DOHH2 (cell line): ENCODE measurements around the gene ACTR5.

Experiments
- H3F3A ChIP-seq: fragments of 200-600 bp; sonication (generic), shearing (Covaris generic); 2 replicates; pipeline ENCODE4 v1.6.0; 2016; ENCODE audit warnings: antibody characterized with exemption, mild to moderate bottlenecking; ENCODE audit not compliant: control insufficient read depth, insufficient read depth
- H3K27ac ChIP-seq: fragments of 200-600 bp; sonication (generic); 2 replicates; pipeline ENCODE4 v1.5.1; 2014; ENCODE audit warnings: low read depth, mild to moderate bottlenecking, low read length, moderate library complexity
- H3K27me3 ChIP-seq: fragments of 200-600 bp; sonication (generic); 2 replicates; pipeline ENCODE4 v1.6.1; 2014; ENCODE audit warnings: mild to moderate bottlenecking, low read length, mixed read lengths; ENCODE audit not compliant: control insufficient read depth
- H3K36me3 ChIP-seq: fragments of 200-600 bp; sonication (generic); 2 replicates; pipeline ENCODE4 v1.6.1; 2014; ENCODE audit warnings: mild to moderate bottlenecking, low read length, moderate library complexity, mixed read lengths; ENCODE audit not compliant: control insufficient read depth
- H3K4me1 ChIP-seq: fragments of 200-600 bp; sonication (generic); 2 replicates; pipeline ENCODE4 v1.6.1; 2014; ENCODE audit warnings: mild to moderate bottlenecking, low read length, mixed read lengths; ENCODE audit not compliant: control insufficient read depth
- H3K4me2 ChIP-seq: fragments of 200-600 bp; sonication (generic); 2 replicates; pipeline ENCODE4 v1.6.0; 2014; ENCODE audit warnings: mild to moderate bottlenecking, low read length, moderate library complexity
- H3K4me3 ChIP-seq: fragments of 200-600 bp; sonication (generic); 2 replicates; pipeline ENCODE4 v1.5.1; 2014; ENCODE audit warnings: mild to moderate bottlenecking, low read length, mixed read lengths
- H3K79me2 ChIP-seq: fragments of 200-600 bp; sonication (generic); 2 replicates; pipeline ENCODE4 v1.6.1; 2014; ENCODE audit warnings: mild to moderate bottlenecking, low read length, mixed read lengths; ENCODE audit not compliant: control insufficient read depth
- H3K9me2 ChIP-seq: fragments of 200-600 bp; sonication (generic); replicated peaks from 2 replicates; pipeline ENCODE4 v1.6.1; 2014; ENCODE audit warnings: mild to moderate bottlenecking, low read length, mixed read lengths; ENCODE audit not compliant: control insufficient read depth
- H3K9me3 ChIP-seq: fragments of 200-600 bp; sonication (generic); 2 replicates; pipeline ENCODE4 v1.6.1; 2014; ENCODE audit warnings: antibody characterized with exemption, low read length, mixed read lengths; ENCODE audit not compliant: control insufficient read depth, insufficient read depth
- H4K20me1 ChIP-seq: fragments of 200-600 bp; sonication (generic); 2 replicates; pipeline ENCODE4 v1.6.0; 2014; ENCODE audit warnings: low read depth, mild to moderate bottlenecking, antibody characterized with exemption, low read length, moderate library complexity; ENCODE audit not compliant: control insufficient read depth, insufficient read depth
- EZH2phosphoT487 ChIP-seq: fragments of 200-600 bp; sonication (generic); IDR thresholded peaks from 2 replicates; pipeline ENCODE4 v1.6.1; 2017; ENCODE audit warnings: borderline replicate concordance, mild to moderate bottlenecking, antibody characterized with exemption, low read length, moderate library complexity, mixed read lengths
- TF ChIP-seq, protein P1 (sequence below): fragments of 200-600 bp; sonication (generic); IDR thresholded peaks from one replicate; pipeline ENCODE4 v1.5.1; 2014; ENCODE audit warnings: antibody characterized with exemption, mild to moderate bottlenecking, low read depth, low read length; ENCODE audit not compliant: poor library complexity, severe bottlenecking

ACTR5 gene

DNA sequence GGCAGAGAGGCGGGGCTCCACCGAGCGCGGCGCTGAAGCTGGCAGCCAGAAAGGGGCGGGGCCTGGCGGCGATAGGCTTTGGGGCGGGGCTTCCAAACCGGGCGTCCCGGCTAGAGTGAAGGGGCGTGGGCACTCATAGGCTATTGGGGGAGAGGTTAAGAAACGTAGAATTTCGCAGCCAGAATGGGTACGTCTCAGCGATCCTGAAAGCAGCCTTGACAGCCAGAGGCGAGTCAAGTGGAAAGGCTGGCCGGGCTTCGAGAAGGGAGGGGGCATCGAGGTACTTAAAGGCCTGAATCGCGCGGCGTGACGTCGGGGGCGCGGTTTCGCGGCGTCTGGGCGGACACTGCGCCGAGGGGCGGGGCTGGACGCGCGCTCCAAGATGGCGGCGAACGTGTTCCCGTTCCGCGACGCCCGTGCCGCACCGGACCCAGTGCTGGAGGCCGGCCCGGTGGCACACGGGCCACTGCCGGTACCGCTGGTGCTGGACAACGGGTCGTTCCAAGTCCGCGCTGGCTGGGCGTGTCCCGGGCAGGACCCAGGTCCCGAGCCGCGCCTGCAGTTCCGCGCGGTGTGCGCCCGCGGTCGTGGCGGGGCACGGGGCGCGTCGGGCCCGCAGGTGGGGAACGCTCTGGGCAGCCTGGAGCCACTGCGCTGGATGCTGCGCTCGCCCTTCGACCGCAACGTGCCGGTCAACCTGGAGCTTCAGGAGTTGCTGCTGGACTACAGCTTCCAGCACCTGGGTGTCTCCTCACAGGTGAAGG, at the start of gene ACTR5:
Gene ACTR5, plus strand, starts transcription at position 364 of the 764 bp plus-strand sequence. Its CDS starts 19 bp downstream, at position 383.
- Histone ChIP-seq H3K27me3 (peaks cover 3% of the 10 kb centered on the region; the same call in 1 of the 2 replicates), H3K4me1 (peaks cover 20% of the 10 kb centered on the region), H3F3A (0 out of 2 replicates have a peak, but pooled peaks cover 2% of the 10 kb centered on the region), H3K4me2 (peak within 1 kb of the TSS; percentile 90), H3K36me3 (peaks cover 27% of the 10 kb centered on the region), H3K79me2 (peaks cover 27% of the 10 kb centered on the region), H3K4me3 (peak within 1 kb of the TSS; percentile 95), H3K27ac (peak within 1 kb of the TSS; percentile 51), H3K9me3 (no peaks in the 10 kb centered on the region), H4K20me1 (no peaks in the 10 kb centered on the region; the same call in 1 of the 2 replicates), H3K9me2 (no peaks in the 10 kb centered on the region)
- TF ChIP-seq EZH2phosphoT487, result no peak
- TF ChIP-seq, protein P1, sequence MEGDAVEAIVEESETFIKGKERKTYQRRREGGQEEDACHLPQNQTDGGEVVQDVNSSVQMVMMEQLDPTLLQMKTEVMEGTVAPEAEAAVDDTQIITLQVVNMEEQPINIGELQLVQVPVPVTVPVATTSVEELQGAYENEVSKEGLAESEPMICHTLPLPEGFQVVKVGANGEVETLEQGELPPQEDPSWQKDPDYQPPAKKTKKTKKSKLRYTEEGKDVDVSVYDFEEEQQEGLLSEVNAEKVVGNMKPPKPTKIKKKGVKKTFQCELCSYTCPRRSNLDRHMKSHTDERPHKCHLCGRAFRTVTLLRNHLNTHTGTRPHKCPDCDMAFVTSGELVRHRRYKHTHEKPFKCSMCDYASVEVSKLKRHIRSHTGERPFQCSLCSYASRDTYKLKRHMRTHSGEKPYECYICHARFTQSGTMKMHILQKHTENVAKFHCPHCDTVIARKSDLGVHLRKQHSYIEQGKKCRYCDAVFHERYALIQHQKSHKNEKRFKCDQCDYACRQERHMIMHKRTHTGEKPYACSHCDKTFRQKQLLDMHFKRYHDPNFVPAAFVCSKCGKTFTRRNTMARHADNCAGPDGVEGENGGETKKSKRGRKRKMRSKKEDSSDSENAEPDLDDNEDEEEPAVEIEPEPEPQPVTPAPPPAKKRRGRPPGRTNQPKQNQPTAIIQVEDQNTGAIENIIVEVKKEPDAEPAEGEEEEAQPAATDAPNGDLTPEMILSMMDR, result no peak

DNA sequence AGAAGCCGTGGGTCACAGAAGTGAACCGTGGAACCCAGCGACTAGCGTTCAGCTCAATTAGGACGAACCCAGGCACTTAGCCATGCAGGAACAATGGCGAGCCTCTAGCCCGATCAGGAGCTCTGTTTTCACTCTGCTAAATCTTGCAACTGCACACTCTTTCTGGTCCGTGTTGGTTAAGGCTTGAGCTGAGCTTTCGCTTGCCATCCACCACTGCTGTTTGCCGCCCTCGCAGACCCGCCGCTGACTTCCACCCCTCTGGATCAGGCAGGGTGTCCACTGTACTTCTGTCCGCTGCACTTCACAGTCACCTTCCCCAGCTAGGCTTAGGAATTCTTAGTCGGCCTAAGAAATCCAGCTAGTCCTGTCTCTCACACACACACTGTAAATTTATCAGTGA, 49.7 kb upstream of the ACTR5 start:
- no peaks in the 10 kb centered on the region for H3F3A ChIP-seq
- no peaks in the 10 kb centered on the region for H3K9me3 ChIP-seq
- H3K9me2 ChIP-seq, result no peaks in the 10 kb centered on the region
- H3K4me3 ChIP-seq, result no peak overlapping the region
- peaks cover 15% of the 10 kb centered on the region; the same call in 1 of the 2 replicates for H3K27me3 ChIP-seq
- no peak overlapping the region for H3K27ac ChIP-seq
- H3K36me3 ChIP-seq, result no peaks in the 10 kb centered on the region
- H4K20me1 ChIP-seq, result no peaks in the 10 kb centered on the region
- no peak overlapping the region for H3K4me2 ChIP-seq
- no peaks in the 10 kb centered on the region for H3K4me1 ChIP-seq
- H3K79me2 ChIP-seq, result no peaks in the 10 kb centered on the region
- TF ChIP-seq, protein P1, result no peak
- no peak for TF ChIP-seq EZH2phosphoT487

DNA sequence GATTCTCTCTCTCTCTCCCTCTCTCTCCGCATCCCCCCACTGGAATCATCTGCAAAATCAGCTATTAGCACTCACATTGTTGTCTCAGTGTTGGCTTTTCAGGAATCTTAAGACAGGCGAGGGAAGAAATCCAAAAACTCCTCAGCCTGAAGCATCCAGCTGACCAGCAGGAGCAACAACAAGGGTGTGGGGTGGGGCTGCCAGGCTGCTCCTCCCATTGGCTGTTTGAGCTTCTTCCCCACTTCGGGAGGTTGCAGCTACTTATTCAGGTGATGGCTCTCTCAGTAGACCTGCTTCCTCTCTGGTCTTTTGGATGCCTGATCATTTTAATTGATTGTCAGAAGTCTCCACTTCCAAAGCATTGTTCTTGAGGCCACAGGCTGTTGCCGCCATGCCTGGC, 48.1 kb upstream of the ACTR5 start:
- H3K9me2 ChIP-seq, result no peaks in the 10 kb centered on the region
- no peaks in the 10 kb centered on the region for H4K20me1 ChIP-seq
- H3K4me2 ChIP-seq, result no peak overlapping the region
- TF ChIP-seq, protein P1, result no peak
- no peak for TF ChIP-seq EZH2phosphoT487
- no peaks in the 10 kb centered on the region for H3K79me2 ChIP-seq
- H3F3A ChIP-seq, result no peaks in the 10 kb centered on the region
- no peaks in the 10 kb centered on the region for H3K9me3 ChIP-seq
- H3K27ac ChIP-seq, result no peak overlapping the region
- peaks cover 21% of the 10 kb centered on the region; the same call in 1 of the 2 replicates for H3K27me3 ChIP-seq
- no peaks in the 10 kb centered on the region for H3K4me1 ChIP-seq
- H3K4me3 ChIP-seq, result no peak overlapping the region
- H3K36me3 ChIP-seq, result no peaks in the 10 kb centered on the region
